GM12891 (cell line): Measurements from ENCODE around the gene MAP1B.

Experiments
- PAX5 ChIP-seq: IDR thresholded peaks from 2 replicates; pipeline ENCODE4 v1.6.1; 2011; ENCODE audit warnings: low read length, moderate library complexity, mild to moderate bottlenecking; ENCODE audit not compliant: insufficient read depth, severe bottlenecking
- POLR2A ChIP-seq: IDR thresholded peaks from 2 replicates; pipeline ENCODE4 v1.6.1; 2011; ENCODE audit warnings: low read depth, low read length, control low read depth
- POLR2AphosphoS5 ChIP-seq: IDR thresholded peaks from 2 replicates; pipeline ENCODE4 v1.6.1; 2011; ENCODE audit warnings: low read depth, low read length, control low read depth
- POU2F2 ChIP-seq: IDR thresholded peaks from 2 replicates; pipeline ENCODE4 v1.6.1; 2011; ENCODE audit warnings: low read depth, mild to moderate bottlenecking, control low read depth, low read length, moderate library complexity
- SPI1 ChIP-seq: IDR thresholded peaks from 2 replicates; pipeline ENCODE4 v1.6.1; 2011; ENCODE audit warnings: low read depth, low read length, control low read depth
- TAF1 ChIP-seq: IDR thresholded peaks from 2 replicates; pipeline ENCODE4 v1.6.1; 2011; ENCODE audit warnings: low read depth, low read length, control low read depth

- TF ChIP-seq TAF1 (no peak), POLR2AphosphoS5 (no peak), POLR2A (no peak), SPI1 (no peak), POU2F2 (no peak), PAX5 (no peak)
Observed at GRCh38 chr5:72221099-72221498, 113.8 kb downstream of the MAP1B start.
